Astrocyte of the hippocampus (primary cell): ENCODE data around the gene CCDC171.
"Not testable (repeated sequence)": the region's sequence is repeated elsewhere in the genome, so short reads cannot be mapped to it uniquely, and the experiment has no call there.

Experiments
- DNase-seq: peaks from one replicate; pipeline ENCODE4 v3.0.0; 2011; ENCODE audit warnings: low read depth, low spot score

CCDC171 gene

DNA sequence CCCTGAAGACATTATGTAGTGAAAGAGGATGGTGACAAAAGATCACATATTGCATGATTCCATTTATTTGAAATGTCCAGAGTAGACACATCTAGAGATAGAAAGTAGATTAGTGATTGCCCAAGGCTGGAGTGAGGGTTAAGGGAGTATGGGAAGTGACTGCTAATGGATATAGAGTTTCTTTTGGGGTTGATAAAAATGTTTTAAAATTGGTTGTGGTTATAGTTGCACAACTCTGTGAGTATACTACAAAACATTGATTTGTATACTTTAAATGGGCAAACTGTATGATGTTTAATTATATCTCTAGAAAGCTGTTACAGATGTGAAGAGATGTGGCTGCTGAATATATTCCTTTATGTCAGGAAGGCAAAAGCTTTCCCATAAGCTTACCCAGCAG, 202.8 kb downstream of the CCDC171 start:
- no peak for DNase-seq

DNA sequence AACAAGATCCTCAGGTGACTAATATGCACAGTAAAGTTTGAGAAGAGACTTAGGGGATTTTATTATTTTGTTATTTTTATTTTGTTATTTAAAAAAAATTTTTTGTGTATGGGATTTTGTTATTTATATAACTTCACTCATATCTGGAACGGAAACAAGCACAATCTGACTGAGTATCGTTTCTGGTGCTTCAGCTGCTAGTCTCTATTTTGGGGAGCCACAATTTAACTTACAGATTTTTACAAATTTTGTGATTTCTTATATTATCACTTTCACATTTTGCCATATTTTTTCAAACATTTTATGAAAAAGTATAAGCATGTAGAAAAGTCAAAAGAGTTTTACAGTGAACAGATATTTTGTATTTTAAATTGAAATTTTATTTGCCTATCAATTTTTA, 208.7 kb downstream of the CCDC171 start:
- no peak for DNase-seq

DNA sequence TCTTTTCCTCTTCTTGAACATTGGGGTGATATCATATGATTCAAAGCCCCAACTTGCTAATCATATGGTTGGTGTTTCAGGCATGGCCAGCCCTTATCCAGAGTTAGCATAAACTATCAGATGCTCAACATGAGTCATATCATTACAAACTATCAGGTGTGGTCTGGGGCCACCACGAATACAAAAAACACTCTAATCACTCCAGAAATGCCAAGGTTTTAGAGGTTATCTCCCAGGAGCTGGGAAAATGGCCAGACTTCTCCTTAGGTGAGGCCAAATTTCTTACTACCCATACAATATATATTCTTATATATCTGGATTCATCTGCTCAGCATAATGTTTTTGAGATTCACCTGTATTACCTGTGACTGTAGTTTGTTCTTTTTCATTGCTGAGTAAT, 210.5 kb downstream of the CCDC171 start:
- DNase-seq = no peak

DNA sequence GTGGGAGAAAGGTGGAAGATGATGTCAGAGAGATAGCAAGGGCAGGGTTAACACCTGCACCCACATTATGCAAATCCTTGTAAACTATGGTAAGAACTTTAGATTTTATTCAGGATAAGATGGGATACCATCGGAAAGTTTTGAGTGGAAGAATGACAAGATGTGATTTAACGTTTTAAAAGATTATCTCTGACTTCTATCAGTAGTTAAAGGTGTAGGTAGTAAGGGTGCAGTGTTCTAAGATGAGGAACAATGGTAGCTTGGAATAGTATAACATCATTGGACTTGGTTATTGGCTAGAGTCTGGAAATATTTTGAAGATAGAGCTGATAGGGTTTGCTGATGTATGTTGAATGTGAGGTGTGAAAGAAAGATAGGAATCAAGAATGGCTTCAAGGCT, 211.3 kb downstream of the CCDC171 start:
- no peak for DNase-seq

DNA sequence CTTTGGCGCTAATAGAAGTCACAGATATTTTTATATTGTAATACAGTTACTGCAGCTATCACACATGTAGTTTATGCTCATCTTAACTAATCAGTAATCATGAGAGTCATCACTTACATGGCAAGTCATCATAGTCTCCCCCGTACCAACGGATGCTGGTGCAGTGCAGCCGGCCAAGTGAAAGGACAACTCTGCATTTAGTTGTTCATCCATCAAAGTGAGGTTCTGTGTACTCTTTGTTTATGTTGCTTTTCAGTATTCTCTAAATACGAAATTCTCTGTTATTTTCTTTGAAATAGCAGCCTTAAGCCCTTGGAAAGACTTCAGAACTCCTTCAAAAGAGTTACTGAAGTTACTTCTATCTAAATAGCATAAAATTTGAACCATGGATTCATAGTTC, 216.7 kb downstream of the CCDC171 start:
- no peak for DNase-seq

DNA sequence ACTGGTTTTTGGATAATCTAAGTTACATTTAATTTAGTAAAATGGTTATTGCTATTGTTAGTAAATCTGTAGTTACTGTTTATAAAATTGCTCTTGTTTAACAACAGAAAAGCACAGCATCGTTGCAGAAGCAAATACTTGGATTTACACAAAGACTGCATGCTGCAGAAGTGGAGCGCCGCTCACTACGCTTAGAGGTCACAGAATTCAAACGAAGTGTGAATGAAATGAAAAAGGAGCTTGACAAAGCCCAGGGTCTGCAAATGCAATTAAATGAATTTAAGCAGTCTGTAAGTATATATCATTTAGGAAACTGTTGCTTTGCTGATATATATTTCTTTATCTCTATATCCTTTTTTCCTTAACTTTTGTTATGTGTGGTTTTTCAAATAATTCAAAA, 226.0 kb downstream of the CCDC171 start:
- DNase-seq = no peak

DNA sequence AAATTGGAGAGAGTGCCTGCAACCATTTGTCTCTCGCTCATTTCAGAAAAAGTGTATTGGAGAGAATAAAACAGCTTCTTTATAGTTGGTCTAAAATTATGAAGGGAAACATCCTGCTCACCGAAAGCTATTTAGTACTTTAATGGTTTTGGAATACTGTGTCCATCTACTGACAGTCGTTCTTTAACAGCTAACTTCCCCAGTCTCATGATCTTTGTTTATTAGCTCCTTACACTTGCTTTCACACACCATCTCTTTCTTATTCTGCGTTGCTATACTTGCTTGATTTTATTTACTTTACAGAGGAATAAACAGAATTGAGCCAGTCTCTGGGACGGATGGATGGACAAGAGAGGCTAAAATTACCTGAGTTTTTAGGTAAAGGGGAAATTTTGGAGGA, 229.3 kb downstream of the CCDC171 start:
- DNase-seq = no peak

DNA sequence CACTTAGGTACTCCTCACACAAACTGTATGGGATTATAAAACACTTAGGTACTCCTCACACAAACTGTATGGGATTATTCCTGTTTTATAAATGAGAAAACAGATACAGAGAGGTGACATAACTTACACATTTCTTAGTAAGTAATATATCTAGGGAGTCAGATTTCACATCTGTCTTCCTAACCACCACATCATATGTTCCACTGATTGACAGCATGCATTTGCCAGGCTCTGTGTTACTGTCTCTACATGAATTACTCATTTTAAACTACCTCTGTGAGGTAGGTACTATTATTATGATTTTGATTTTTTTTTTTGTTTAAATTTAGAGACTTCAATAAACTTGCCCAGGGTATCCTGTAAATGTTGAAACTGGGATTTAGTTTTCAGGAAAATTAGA, 232.7 kb downstream of the CCDC171 start:
- DNase-seq = no peak

DNA sequence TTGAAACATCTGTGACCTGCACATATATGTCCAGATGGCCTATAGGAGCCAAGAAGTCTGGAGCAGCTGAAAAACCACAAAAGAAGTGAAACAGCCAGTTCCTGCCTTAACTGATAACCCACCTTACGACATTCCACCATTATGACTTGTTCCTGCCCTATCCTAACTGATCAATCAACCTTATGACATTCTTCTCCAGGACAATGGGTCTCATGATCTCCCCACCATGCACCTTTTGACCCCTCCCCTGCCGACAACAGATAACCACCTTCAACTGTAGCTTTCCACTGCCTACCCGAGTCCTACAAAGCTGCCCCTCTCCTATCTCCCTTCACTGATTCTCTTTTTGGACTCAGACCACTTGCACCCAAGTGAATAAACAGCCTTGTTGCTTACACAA, 233.8 kb downstream of the CCDC171 start:
- no peak for DNase-seq

DNA sequence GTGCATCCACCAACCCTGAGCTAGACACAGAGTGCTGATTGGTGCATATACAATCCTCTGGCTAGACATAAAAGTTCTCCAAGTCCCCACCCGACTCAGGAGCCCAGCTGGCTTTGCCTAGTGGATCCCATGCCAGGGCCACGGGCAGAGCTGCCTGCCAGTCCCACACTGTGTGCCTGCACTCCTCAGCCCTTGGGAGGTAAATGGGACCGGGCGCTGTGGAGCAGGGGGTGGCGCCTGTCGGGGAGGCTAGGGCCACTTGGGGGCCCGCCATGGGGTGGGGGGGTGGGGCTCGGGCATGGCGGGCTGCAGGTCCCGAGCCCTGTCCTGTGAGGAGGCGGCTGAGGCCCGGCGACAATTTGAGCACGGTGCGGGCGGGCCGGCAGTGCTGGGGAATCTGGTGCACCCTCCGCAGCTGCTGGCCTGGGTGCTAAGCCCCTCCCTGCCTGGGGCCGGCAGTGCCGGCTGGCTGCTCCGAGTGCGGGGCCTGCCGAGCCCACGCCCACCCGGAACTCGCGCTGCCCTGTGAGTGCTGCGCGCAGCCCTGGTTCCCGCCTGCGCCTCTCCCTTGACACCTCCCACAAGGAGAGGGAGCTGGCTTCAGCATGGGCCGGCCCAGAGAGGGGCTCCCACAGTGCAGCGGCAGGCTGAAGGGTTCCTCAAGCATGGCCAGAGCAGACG, 257.5 kb downstream of the CCDC171 start:
- not testable (repeated sequence) for DNase-seq

DNA sequence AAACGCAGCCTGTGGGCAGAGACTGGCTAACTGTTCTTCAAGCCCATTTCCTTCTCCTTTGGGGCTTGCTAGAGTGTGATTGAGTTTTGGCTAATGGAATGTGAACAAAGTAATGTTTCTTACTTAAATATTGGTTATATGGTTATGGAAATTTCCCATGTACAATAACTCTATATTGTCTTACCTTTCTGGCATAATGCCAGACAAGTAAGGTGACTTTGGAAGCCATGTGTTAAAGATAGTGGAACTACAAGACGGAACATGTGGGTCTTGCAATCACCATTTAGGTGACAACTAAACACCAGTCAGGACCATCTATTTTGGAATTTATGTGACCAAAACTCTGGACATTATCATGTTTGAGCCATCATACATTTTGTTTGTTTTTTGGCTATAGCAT, 260.2 kb downstream of the CCDC171 start:
- no peak for DNase-seq

DNA sequence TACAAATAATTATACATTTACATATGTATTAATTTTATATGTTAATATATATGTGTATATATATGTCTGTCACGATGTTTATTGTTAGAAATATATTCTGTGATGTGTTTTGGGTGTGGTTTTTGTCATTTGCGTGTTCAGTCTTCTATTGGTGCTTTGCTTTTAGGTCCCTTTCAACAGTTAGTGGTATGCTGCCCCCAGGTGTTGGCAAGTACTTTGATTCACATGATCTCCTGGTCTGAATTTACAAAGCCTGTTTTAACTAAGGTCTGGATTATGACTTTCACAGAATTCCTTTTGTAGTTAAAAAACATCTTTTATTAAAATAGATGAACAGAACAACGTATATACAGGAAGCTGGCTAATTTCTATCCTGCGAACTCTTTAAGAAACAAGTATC, 271.5 kb downstream of the CCDC171 start:
- DNase-seq = peak; percentile 25

DNA sequence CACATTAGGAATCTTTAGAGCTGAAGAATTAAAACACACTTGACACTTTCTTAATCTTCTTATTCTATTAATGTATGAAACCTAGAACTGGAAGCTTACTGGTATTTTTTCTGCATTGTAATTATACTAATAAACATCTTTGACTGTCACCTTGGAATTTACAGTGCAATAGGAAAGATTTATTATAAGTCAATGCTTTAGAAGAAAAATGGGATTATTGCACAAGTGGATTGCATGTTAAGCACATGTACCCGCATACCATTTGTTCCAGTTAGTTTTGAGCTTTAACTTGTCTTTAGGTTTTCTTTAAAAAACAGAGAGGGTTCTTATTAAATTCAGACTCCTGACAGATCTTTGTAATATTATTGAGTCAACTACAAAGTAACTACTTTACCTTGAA, 278.5 kb downstream of the CCDC171 start:
- no peak for DNase-seq

DNA sequence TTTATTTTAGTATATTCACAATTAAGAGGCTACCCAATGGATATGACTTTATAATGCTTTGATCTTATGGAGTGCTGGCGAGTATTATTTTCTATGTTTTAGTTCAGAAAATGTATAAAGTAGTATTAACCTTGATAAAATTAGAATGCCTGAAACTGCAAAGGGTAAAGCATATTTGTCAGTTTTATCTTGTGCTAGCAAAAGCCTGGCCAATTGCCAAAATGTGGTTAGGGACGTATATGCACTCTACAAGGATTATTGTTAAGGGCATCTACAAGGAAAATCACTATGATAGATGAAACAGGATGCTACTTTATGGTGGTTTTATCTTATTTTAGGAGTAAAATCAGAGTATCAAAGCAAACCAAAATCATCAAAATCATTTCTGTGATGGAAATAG, 281.7 kb downstream of the CCDC171 start:
- DNase-seq = peak; percentile 20

DNA sequence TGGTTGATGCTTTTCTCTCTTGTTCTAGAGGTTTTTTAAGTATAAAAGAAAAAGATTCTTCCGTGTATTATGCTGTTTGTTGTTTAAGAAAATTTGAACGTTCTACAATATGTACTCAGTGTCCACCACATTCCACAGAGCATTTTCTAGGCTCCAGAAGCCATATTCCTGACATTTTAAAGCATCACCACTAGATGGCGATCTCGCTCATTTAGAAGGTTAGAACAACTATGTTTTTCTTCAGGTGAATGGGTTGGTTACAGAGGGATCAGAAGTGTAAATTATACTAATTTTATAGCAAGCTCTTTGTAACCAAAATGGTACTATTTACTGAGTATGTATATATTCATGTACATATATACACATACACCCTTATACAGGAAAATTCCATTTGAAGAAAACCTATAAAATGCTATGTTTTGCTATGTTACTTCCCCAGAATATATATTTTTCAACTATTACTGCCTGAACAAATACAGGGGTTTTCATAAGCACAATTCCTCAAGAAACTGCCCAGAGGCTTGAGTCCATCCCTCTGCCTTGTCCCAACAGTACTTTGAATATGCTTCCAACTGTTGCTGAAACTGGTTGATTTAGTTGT, 284.3 kb downstream of the CCDC171 start:
- peak; percentile 80 for DNase-seq

DNA sequence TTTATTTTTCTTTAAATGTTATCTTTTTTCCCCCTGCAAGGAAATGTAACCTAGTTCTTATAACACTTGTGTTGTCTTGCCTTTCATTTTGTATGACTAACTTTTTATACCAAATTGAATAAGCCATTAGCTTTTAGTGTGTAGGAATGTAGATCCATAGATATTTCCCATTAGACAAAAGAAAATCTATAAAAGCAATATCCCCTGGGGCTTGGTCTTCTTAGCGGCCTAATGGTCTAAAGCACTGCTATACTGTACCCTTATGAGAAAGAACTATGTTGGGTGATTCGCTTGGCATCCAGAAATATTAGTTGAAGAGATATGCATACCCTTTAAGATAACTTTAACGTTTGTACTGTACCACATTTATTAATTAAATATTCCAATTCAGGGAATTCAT, 289.2 kb downstream of the CCDC171 start:
- no peak for DNase-seq

DNA sequence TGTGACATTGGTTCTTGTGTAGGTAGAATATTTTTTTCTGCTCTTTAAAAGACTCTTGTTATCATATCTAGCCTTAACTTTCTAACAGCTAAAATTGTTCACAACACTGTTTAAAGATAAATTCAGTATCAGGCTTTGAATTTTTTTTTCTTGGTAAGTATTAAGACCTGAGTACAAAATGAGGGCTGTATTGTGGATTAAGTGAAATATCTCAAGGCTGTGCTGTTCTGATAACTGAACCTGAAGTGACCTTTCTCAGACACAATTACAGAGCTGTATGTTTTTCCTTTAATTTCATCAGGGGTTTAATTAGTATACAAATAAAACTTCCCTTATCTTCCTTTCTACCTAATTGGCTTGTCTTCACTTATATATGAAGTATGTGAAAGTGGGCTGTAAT, 290.5 kb downstream of the CCDC171 start:
- no peak for DNase-seq

DNA sequence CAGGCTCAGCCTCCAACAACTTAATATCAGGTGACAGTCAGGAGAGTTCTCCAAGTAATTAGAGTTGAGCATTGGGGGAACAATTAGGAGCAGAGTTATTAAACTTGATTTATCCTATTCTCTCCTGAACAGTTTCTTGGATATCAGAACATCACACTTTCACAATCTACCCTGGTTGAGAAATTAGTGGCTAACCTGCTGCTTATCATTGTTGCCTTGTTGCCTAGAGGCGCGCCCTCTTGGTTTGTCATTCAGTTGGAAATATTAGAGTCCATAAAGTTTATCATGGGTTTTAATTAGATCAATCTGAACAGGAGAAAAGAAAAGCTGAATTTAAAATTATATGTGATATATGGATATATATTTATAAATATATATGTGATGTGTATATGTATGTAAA, 291.1 kb downstream of the CCDC171 start:
- no peak for DNase-seq

DNA sequence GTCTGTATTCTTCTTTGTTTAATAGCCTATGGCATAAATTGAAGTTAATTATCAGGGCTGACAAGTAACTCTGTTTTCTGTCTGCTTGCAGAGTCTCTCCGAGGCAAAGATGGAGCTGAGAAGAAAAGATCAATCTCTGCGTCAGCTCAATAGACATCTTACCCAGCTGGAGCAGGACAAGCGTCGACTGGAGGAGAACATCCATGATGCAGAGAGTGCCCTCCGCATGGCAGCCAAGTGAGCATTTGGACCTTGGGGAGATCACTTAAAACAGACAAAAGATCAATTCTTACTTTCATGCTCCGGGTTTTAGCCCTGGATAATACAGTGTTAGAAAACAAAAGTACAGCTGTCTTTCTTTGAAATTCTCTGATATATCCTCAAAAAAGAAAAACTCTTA, 293.8 kb downstream of the CCDC171 start:
- DNase-seq = no peak

DNA sequence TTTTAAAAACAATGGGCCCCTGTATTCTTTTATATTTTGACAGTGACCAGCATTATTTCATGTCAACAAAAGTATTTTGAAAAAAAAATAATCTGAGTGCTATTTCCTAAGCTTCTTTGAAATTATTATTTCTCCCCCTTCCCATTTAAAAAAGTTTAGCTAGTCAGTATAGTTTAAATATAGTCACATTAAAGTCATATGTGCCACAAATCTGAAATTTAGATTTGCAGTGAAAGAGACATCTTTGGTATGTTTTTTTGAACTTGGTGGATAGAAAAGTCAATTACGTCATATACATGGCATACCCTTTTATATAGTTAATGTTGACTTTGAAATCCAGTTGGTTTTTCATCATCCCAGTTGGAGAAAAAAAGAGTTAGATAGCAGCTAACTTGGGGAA, 297.0 kb downstream of the CCDC171 start:
- DNase-seq = no peak

DNA sequence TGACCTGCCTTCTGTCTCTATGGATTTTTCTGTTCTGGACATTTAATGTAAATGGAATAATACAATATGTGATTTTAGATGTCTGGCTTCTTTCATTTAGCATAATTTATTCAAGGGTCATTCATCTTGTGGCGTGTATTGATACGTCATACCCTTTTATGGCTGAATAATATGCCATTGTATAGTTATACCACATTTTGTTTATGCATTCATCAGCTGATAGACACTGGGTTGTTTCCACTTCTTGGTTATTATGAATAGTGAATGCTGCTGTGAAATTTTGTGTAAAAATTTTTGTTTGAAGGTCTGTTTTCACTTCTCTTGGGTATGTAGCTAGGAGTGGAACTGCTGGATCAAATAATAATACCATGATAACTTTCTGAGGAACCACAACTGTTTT, 298.9 kb downstream of the CCDC171 start:
- DNase-seq = no peak

DNA sequence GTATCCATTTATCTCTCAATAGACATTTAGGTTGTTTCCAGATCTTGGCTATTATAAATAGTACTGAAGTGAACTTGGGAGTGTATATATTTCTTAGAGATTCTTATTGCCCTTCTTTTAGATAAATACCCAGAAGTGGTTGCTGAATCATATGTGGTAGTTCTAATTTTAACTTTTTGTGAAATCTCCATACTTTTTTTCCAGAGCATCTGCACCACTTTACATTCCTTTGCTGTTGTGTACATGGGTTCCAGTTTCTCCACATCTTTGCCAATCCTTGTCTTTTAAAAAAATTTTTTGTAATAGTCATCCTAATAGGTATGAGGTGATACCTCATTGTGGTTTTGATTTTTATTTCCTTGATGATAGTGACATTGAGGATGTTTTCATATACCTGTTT, 303.7 kb downstream of the CCDC171 start:
- no peak for DNase-seq

DNA sequence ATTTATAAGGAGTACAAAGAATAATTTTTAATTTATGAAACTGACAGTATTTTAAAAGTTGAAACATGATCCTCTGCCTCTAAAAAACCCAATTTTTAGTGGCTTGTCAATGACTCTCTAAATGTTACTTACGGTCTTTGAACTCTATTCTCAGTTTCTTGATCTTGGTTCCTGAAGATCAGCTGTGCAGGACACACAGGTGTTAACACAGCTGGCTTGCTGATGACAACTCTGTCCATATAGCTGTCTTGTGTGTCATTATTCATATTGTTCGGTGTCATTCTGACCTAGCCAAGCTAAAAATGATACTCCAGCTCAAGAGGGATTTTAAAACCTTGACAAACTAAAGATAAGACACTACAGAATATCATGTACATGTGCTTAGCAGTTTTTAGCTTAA, 314.5 kb downstream of the CCDC171 start:
- DNase-seq = no peak

DNA sequence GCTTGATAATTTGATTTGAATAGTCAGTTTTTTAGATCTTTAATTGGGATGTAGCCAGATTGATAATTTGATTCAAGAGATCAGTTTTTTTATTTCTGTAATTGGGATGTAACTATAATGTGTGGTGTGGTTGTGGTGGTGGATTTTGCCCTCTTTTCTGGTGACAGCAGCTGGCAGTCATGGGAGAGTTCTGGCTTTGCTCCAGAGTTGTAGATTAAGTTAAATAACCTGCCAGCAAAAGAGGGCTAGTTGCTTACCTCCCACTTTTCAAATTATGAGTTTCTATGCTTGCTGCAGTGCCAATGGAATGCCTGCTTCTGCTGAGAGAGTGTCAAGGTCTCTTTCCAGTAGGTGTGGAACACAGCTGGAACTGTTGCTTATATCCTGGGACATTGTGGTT, 315.1 kb downstream of the CCDC171 start:
- DNase-seq = no peak
